ENCODE measurements around the gene NCEH1. TPM values are rescaled to one million over a fixed set of nuclear protein-coding genes. Genes with fewer than 3 reads are reported as not detected.
A peak's percentile ranks its signal among the peaks of the same experiment; 100 is the strongest.
"Not testable (repeated sequence)": the region's sequence is repeated elsewhere in the genome, so short reads cannot be mapped to it uniquely, and the experiment has no call there.

NCEH1 gene
- total and polyA plus RNA-seq, 5 experiments from 2014 or later, result 1.9 to 5.9 (median 3.4) TPM

GRCh38 chr3:172665510-172665909 lies 45.4 kb downstream of the NCEH1 start:
- H3K27me3 Mint-ChIP-seq, H3K36me3 Mint-ChIP-seq, ATAC-seq, POLR2A ChIA-PET, H3K9me3 Mint-ChIP-seq: not testable (repeated sequence)
- Mint-ChIP-seq H3K4me3 (peak overlapping the region in 1 of 10 donors; percentile 26), H3K4me1 (peaks cover 14 to 46% (median 21%) of the 10 kb centered on the region in 4 donors), H3K27ac (peak overlapping the region in 1 of 10 donors; percentile 47)
- peak in 2 of 10 donors; percentile 12 to 20 for DNase-seq

DNA sequence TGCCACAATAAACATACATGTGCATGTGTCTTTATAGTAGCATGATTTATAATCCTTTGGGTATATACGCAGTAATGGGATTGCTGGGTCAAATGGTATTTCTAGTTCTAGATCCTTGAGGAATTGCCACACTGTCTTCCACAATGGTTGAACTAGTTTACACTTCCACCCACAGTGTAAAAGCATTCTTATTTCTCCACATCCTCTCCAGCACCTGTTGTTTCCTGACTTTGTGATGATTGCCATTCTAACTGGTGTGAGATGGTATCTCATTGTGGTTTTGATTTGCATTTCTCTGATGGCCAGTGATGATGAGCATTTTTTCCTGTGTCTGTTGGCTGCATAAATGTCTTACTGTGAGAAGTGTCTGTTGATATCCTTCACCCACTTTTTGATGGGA lies 50.4 kb downstream of the NCEH1 start:
- H3K4me1 Mint-ChIP-seq, result peaks cover 0 to 45% (median 8%) of the 10 kb centered on the region in 4 donors
- H3K27ac Mint-ChIP-seq, result peak overlapping the region in 1 of 10 donors; percentile 55
- ATAC-seq, H3K9me3 Mint-ChIP-seq, DNase-seq, POLR2A ChIA-PET, H3K4me3 Mint-ChIP-seq, H3K36me3 Mint-ChIP-seq, H3K27me3 Mint-ChIP-seq: not testable (repeated sequence)

DNA sequence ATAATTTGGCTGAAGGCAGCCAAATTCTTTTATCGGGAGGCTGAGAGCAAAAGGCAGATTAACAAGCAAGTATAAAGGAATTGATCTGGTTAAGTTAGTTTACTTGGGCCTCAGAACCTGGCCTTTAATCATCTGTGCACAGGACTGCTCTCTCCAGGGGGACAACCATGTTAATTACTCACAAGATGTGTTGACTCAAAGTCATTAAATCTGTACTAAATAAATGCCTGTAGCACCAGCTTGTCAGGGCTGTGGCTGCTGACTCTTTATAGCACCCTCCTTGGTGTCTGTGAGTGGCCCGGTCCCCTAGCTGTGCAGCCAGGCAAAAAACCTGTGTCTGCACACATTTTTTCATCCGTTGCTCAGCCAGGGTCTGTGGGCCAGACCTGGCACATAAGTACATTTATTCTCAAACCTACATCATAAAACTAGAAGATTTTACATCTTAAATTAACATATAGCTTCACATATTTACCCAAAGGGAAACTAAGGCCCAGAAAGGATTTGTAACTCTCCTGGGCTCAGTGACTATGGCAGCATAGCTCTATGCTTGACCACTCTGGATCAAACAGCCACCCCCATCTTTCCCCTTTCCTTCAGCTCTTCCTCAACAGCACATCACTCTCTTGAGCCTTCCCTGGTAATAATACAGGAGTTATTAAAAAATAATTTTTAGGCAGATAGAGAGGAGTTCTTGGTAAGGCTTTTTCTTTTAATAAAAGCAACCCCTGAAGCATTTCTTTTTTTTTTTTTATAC lies 51.4 kb downstream of the NCEH1 start:
- Mint-ChIP-seq H3K36me3 (peaks cover 0 to 2% (median 0%) of the 10 kb centered on the region in 3 donors), H3K27ac (no peak overlapping the region), H3K4me3 (no peak overlapping the region), H3K27me3 (no peaks in the 10 kb centered on the region), H3K4me1 (peaks cover 0 to 36% (median 4%) of the 10 kb centered on the region in 4 donors), H3K9me3 (peaks cover 0 to 4% (median 0%) of the 10 kb centered on the region in 9 donors)
- ATAC-seq (no peak), DNase-seq (no peak)
- POLR2A ChIA-PET, result no interaction called here

- Mint-ChIP-seq H3K4me3 (no peak overlapping the region), H3K36me3 (no peaks in the 10 kb centered on the region), H3K27me3 (no peaks in the 10 kb centered on the region), H3K27ac (no peak overlapping the region), H3K4me1 (peaks cover 0 to 39% (median 4%) of the 10 kb centered on the region in 4 donors), H3K9me3 (peaks cover 0 to 4% (median 0%) of the 10 kb centered on the region in 9 donors)
- DNase-seq (no peak), ATAC-seq (no peak)
- POLR2A ChIA-PET, result no interaction called here
Observed at GRCh38 chr3:172658344-172659245, 52.3 kb downstream of the NCEH1 start.

DNA sequence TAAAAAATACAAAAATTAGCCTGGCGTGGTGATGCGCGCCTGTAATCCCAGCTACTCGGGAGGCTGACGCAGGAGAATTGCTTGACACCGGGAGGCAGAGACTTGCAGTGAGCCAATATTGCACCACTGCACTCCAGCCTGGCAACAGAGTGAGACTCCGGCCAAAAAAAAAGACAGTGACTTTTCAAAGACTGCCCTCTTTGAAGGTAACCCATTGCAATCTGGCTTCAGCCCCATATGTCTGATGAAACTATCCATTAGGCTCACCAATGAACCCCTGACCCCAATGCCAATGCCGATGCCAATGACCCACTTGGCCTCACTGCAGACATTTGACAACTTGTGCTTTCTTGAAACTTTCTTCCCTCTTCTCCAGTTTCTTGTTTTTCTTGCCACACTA lies 54.3 kb downstream of the NCEH1 start:
- H3K4me1 Mint-ChIP-seq, result peaks cover 4 to 26% (median 6%) of the 10 kb centered on the region in 4 donors
- H3K27me3 Mint-ChIP-seq, result no peaks in the 10 kb centered on the region
- H3K27ac Mint-ChIP-seq, result no peak overlapping the region
- POLR2A ChIA-PET, result no interaction called here
- H3K36me3 Mint-ChIP-seq, result peaks cover 0 to 3% (median 0%) of the 10 kb centered on the region in 3 donors
- H3K9me3 Mint-ChIP-seq, result peaks cover 0 to 2% (median 0%) of the 10 kb centered on the region in 9 donors
- no peak overlapping the region for H3K4me3 Mint-ChIP-seq
- no peak for DNase-seq
- ATAC-seq, result no peak

DNA sequence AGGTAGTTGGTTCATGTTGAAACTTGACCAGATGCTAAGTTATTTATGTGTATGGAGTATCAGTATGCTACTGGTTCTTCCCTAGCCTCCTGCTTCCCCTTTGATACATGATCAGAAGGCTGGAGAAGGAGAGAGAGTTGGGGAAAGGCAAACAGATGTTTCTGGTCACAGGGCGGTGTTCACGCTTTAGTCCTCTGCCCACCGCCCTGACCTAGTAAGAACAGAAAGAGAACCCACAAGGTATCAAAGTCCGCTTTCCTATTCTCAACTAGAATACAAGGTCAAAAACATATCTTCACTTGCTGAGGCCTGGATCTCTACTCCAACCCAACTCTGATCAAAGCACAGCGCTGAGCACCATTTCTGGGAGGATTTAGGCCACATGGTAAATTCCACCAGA lies 55.5 kb downstream of the NCEH1 start:
- Mint-ChIP-seq H3K4me3 (no peak overlapping the region), H3K9me3 (no peaks in the 10 kb centered on the region), H3K27ac (no peak overlapping the region), H3K36me3 (peaks cover 0 to 3% (median 0%) of the 10 kb centered on the region in 3 donors), H3K4me1 (peaks cover 1 to 15% (median 3%) of the 10 kb centered on the region in 4 donors), H3K27me3 (no peaks in the 10 kb centered on the region)
- DNase-seq (no peak), ATAC-seq (no peak)
- POLR2A ChIA-PET, result interaction anchor here (0.6 kb wide), 1 partner anchor 622 kb away, joined by 3 read pairs; no protein-coding TSS in a partner anchor

- Mint-ChIP-seq H3K4me3 (no peak overlapping the region), H3K27me3 (no peaks in the 10 kb centered on the region), H3K9me3 (no peaks in the 10 kb centered on the region), H3K36me3 (peaks cover 0 to 3% (median 0%) of the 10 kb centered on the region in 3 donors), H3K4me1 (peaks cover 0 to 10% (median 4%) of the 10 kb centered on the region in 4 donors), H3K27ac (no peak overlapping the region)
- POLR2A ChIA-PET, result no interaction called here
- ATAC-seq, result no peak
- no peak for DNase-seq
Observed at GRCh38 chr3:172654470-172654869, 56.4 kb downstream of the NCEH1 start.

- DNase-seq (no peak), ATAC-seq (no peak)
- Mint-ChIP-seq H3K36me3 (peaks cover 0 to 3% (median 0%) of the 10 kb centered on the region in 3 donors), H3K4me3 (no peak overlapping the region), H3K9me3 (no peaks in the 10 kb centered on the region), H3K27ac (no peak overlapping the region), H3K4me1 (peaks cover 0 to 5% (median 4%) of the 10 kb centered on the region in 4 donors), H3K27me3 (no peaks in the 10 kb centered on the region)
- POLR2A ChIA-PET, result no interaction called here
Observed at GRCh38 chr3:172653004-172653572, 57.8 kb downstream of the NCEH1 start.

GRCh38 chr3:172651936-172652625 lies 58.8 kb downstream of the NCEH1 start:
- Mint-ChIP-seq H3K4me3 (no peak overlapping the region), H3K27ac (no peak overlapping the region), H3K9me3 (no peaks in the 10 kb centered on the region), H3K4me1 (peaks cover 0 to 5% (median 4%) of the 10 kb centered on the region in 4 donors), H3K27me3 (no peaks in the 10 kb centered on the region), H3K36me3 (peaks cover 0 to 3% (median 0%) of the 10 kb centered on the region in 3 donors)
- DNase-seq, result no peak
- POLR2A ChIA-PET, result no interaction called here
- ATAC-seq, result no peak

DNA sequence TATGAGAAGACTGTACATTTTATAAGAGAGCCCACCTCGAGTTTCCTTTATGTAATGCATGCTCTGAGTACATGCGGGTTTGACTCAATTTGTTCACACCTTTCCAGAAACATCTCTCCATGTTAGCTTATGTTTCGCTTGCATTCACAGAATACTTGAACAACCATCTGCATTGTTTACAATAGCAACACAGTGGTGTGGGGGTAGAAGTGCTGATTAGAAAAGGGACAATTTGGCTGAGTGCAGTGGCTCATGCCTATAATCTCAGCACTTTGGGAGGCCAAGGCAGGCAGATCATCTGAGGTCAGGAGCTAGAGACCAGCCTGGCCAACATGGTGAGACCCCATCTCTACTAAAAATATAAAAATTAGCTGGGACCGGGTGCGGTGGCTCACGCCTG lies 60.9 kb downstream of the NCEH1 start:
- H3K27me3 Mint-ChIP-seq, result no peaks in the 10 kb centered on the region
- DNase-seq (no peak), ATAC-seq (no peak)
- H3K9me3 Mint-ChIP-seq, result no peaks in the 10 kb centered on the region
- H3K27ac Mint-ChIP-seq, result no peak overlapping the region
- POLR2A ChIA-PET, result no interaction called here
- H3K4me1 Mint-ChIP-seq, result peaks cover 0 to 5% (median 4%) of the 10 kb centered on the region in 4 donors
- peaks cover 0 to 11% (median 3%) of the 10 kb centered on the region in 3 donors for H3K36me3 Mint-ChIP-seq
- H3K4me3 Mint-ChIP-seq, result no peak overlapping the region

DNA sequence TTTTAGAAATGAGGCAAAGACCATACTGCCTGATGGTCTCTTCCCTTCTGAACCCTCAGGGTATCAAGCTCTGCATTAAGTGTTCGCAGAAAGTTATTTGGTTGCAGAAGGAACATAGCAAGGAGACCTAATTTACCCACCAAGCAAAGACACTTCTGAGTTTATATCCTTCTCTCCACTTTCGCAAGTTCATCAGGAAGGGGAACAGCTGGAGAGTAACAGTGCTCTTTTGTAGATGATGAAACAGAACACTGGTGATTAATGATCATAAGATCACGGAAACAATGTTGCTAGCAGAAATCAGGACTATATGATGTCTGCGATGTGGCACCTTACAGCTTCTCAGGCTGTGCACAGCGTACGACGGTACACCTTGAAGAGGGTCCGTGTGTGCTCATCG lies 62.1 kb downstream of the NCEH1 start:
- Mint-ChIP-seq H3K27me3 (no peaks in the 10 kb centered on the region), H3K4me1 (peaks cover 0 to 5% (median 2%) of the 10 kb centered on the region in 4 donors), H3K4me3 (no peak overlapping the region), H3K9me3 (no peaks in the 10 kb centered on the region), H3K36me3 (peaks cover 0 to 14% (median 3%) of the 10 kb centered on the region in 3 donors), H3K27ac (no peak overlapping the region)
- ATAC-seq (no peak), DNase-seq (no peak)
- POLR2A ChIA-PET, result no interaction called here

- Mint-ChIP-seq H3K4me3 (no peak overlapping the region), H3K4me1 (peaks cover 0 to 2% (median 0%) of the 10 kb centered on the region in 4 donors), H3K36me3 (peaks cover 0 to 20% (median 8%) of the 10 kb centered on the region in 3 donors), H3K9me3 (no peaks in the 10 kb centered on the region), H3K27me3 (no peaks in the 10 kb centered on the region), H3K27ac (peak overlapping the region in 1 of 10 donors; percentile 71)
- POLR2A ChIA-PET, result no interaction called here
- ATAC-seq (no peak), DNase-seq (no peak)
Observed at GRCh38 chr3:172647823-172648222, 63.0 kb downstream of the NCEH1 start.

Data from naive thymus-derived CD8-positive, alpha-beta T cell (primary cell).